HCT116 (cell line): Measurements from ENCODE around the gene NFE2L2. TPM values are rescaled to one million over a fixed set of nuclear protein-coding genes. Genes with fewer than 3 reads are reported as not detected.

Experiments used
- ATAC-seq: fragments of 200-7000 bp; cut with Tn5 transposase; 2 replicates; pipeline ENCODE4 v1.9.1; 2020; ENCODE audit warnings: mild to moderate bottlenecking, moderate library complexity
- BruUV-seq: library from RNA; stranded (reverse); fragments of 400-500 nt; replicated peaks from 2 replicates; lab custom pipeline; 2021; lab: Mats Ljungman, UMichigan
- CTCF ChIA-PET: fragments of 300-600 bp; sonication (Branson Sonifier 250); formaldehyde crosslinking; loops from one replicate; lab custom pipeline; 2021; ENCODE audit warnings: antibody characterized with exemption; lab: Charles Lee
- POLR2A ChIA-PET: fragments of 300-600, 350-600 bp; sonication (Branson Sonifier 250); formaldehyde crosslinking; loops from one replicate; lab custom pipeline; 2021; ENCODE audit warnings: antibody characterized with exemption; lab: Charles Lee
- RAD21 ChIA-PET, 2 experiments: fragments of 300-600 bp; sonication (Branson Sonifier 250); formaldehyde crosslinking; loops; one replicate each; lab custom pipeline; 2023; ENCODE audit warnings: low total read pairs in 2 of 2; ENCODE audit not compliant: uncharacterized antibody in 2 of 2, unreplicated experiment in 2 of 2, low non-redundant PET in 1 of 2; lab: Charles Lee
- DNase-seq: peaks from one replicate; pipeline ENCODE4 v3.0.0-alpha.2; 2010; ENCODE audit warnings: low read depth, low spot score
- H2AFZ ChIP-seq: fragments of 200-600 bp; shearing (Covaris generic), sonication (generic); 2 replicates; pipeline ENCODE4 v1.6.1; 2017; ENCODE audit warnings: low read depth, mixed run types, mixed read lengths, antibody characterized with exemption, low read length; ENCODE audit not compliant: poor library complexity, severe bottlenecking
- H3K27ac ChIP-seq: 2 replicates; pipeline ENCODE4 v1.5.1; 2012; ENCODE audit warnings: low read depth, low read length
- H3K27me3 ChIP-seq: fragments of 200-600 bp; sonication (generic); 2 replicates; pipeline ENCODE4 v1.6.1; 2016; ENCODE audit warnings: mixed run types, low read length, mixed read lengths; ENCODE audit not compliant: insufficient read depth
- H3K36me3 ChIP-seq, 2 experiments: fragments of 200-500 bp in 1 of 2; fragments of 200-600 bp in 1 of 2; sonication (Bioruptor generic) in 1 of 2; sonication (generic) in 1 of 2; 2 replicates each; pipeline versions ENCODE4 v1.5.1 to v1.6.1; 2014 to 2016; ENCODE audit warnings: low read length in 2 of 2, inconsistent platforms in 1 of 2, mixed read lengths in 1 of 2, mixed run types in 1 of 2; ENCODE audit not compliant: insufficient read depth in 2 of 2, control insufficient read depth in 1 of 2
- H3K4me1 ChIP-seq, 2 experiments: fragments of 200-600 bp in 1 of 2; sonication (generic) in 1 of 2; 2 replicates each; pipeline versions ENCODE4 v1.5.1 to v1.6.1; 2012 to 2017; ENCODE audit warnings: low read length in 2 of 2, inconsistent platforms in 1 of 2, mild to moderate bottlenecking in 1 of 2, mixed read lengths in 1 of 2, mixed run types in 1 of 2, moderate library complexity in 1 of 2; ENCODE audit not compliant: insufficient read depth in 2 of 2, control insufficient read depth in 1 of 2
- H3K4me2 ChIP-seq: fragments of 200-600 bp; sonication (generic); 2 replicates; pipeline ENCODE4 v1.6.1; 2017; ENCODE audit warnings: mixed run types, low read length, mixed read lengths
- H3K4me3 ChIP-seq, 2 experiments: fragments of 200-600 bp in 1 of 2; sonication (generic) in 1 of 2; replicated peaks in 1 of 2; 2 replicates each; pipeline ENCODE4 v1.5.1; 2011 to 2016; ENCODE audit warnings: low read length in 2 of 2, control low read depth in 1 of 2, low read depth in 1 of 2, mild to moderate bottlenecking in 1 of 2, mixed read lengths in 1 of 2, mixed run types in 1 of 2
- H3K79me2 ChIP-seq: fragments of 200-600 bp; sonication (generic); 2 replicates; pipeline ENCODE4 v1.6.1; 2017; ENCODE audit warnings: mild to moderate bottlenecking, mixed run types, low read length, moderate library complexity, mixed read lengths; ENCODE audit not compliant: insufficient read depth
- H3K9ac ChIP-seq: fragments of 200-600 bp; sonication (generic); 2 replicates; pipeline ENCODE4 v1.6.1; 2016; ENCODE audit warnings: low read length, mixed read lengths
- H3K9me2 ChIP-seq: fragments of 200-600 bp; sonication (generic), shearing (Covaris generic); 2 replicates; pipeline ENCODE4 v1.6.1; 2017; ENCODE audit warnings: mixed run types, mild to moderate bottlenecking, moderate library complexity; ENCODE audit not compliant: insufficient read depth
- H3K9me3 ChIP-seq, 2 experiments: fragments of 200-500 bp in 1 of 2; fragments of 200-600 bp in 1 of 2; sonication (Bioruptor generic) in 1 of 2; sonication (generic) in 1 of 2; 2 replicates each; pipeline ENCODE4 v1.6.1; 2014 to 2017; ENCODE audit warnings: low read length in 2 of 2, mixed read lengths in 2 of 2, inconsistent platforms in 1 of 2, low read depth in 1 of 2, mild to moderate bottlenecking in 1 of 2, mixed run types in 1 of 2, moderate library complexity in 1 of 2; ENCODE audit not compliant: control insufficient read depth in 1 of 2, insufficient read depth in 1 of 2
- H4K20me1 ChIP-seq: fragments of 200-600 bp; sonication (generic), shearing (Covaris generic); 2 replicates; pipeline ENCODE4 v1.6.1; 2017; ENCODE audit warnings: mixed run types, mild to moderate bottlenecking, moderate library complexity; ENCODE audit not compliant: insufficient read depth
- CEBPB ChIP-seq: IDR thresholded peaks from 2 replicates; pipeline ENCODE4 v1.6.1; 2012; ENCODE audit warnings: low read depth
- EGR1 ChIP-seq: IDR thresholded peaks from 2 replicates; pipeline ENCODE4 v1.6.1; 2012; ENCODE audit warnings: low read depth
- EZH2 ChIP-seq: fragments of 200-600 bp; sonication (generic); IDR thresholded peaks from 2 replicates; pipeline ENCODE4 v1.6.1; 2017; ENCODE audit warnings: antibody characterized with exemption, mixed run types
- EZH2phosphoT487 ChIP-seq: fragments of 200-600 bp; IDR thresholded peaks from 2 replicates; pipeline ENCODE4 v1.6.1; 2018; ENCODE audit warnings: antibody characterized with exemption, borderline replicate concordance
- FOSL1 ChIP-seq: IDR thresholded peaks from 2 replicates; pipeline ENCODE4 v1.6.1; 2012; ENCODE audit warnings: low read depth
- JUND ChIP-seq: IDR thresholded peaks from 2 replicates; pipeline ENCODE4 v1.6.1; 2012
- POLR2AphosphoS5 ChIP-seq: IDR thresholded peaks from 2 replicates; pipeline ENCODE4 v1.6.1; 2011; ENCODE audit warnings: mild to moderate bottlenecking, low read depth, low read length, moderate library complexity
- SP1 ChIP-seq: IDR thresholded peaks from 2 replicates; pipeline ENCODE4 v1.6.1; 2012; ENCODE audit warnings: low read depth
- SRF ChIP-seq: IDR thresholded peaks from 2 replicates; pipeline ENCODE4 v1.6.1; 2012; ENCODE audit warnings: low read depth
- TCF7L2 ChIP-seq: IDR thresholded peaks from 2 replicates; pipeline ENCODE4 v1.7.0; 2011; ENCODE audit warnings: borderline replicate concordance, inconsistent platforms; ENCODE audit not compliant: insufficient read depth, insufficient read length; ENCODE audit errors: extremely low read depth
- YY1 ChIP-seq: IDR thresholded peaks from 2 replicates; pipeline ENCODE4 v1.6.1; 2011; ENCODE audit warnings: low read length, low read depth, moderate library complexity, mild to moderate bottlenecking; ENCODE audit not compliant: insufficient replicate concordance; ENCODE audit errors: extremely low read depth
- ZFX ChIP-seq: fragments of 450-650 bp; IDR thresholded peaks from 2 replicates; pipeline ENCODE4 v1.6.1; 2017
- ZNF274 ChIP-seq: fragments of 200-500 bp; sonication (Bioruptor generic); IDR thresholded peaks from 2 replicates; pipeline ENCODE4 v1.6.1; 2014; ENCODE audit warnings: mild to moderate bottlenecking, low read depth, low read length, inconsistent platforms
- intact Hi-C: fragments of 100-400 bp; cut with micrococcal nuclease; formaldehyde crosslinking; loops from 2 replicates; pipeline ENCODE4 v1.10.0; 2022
- total RNA-seq: library from RNA; stranded (reverse); gene quantifications from one replicate; pipeline ENCODE4 v1.2.1, GENCODE V29; 2021; ENCODE audit not compliant: unreplicated experiment
- TF ChIP-seq, protein P1 (sequence below): IDR thresholded peaks from 2 replicates; pipeline ENCODE4 v1.6.1; 2012
- TF ChIP-seq, protein P2 (sequence below): IDR thresholded peaks from 2 replicates; pipeline ENCODE4 v1.6.1; 2011; ENCODE audit warnings: mild to moderate bottlenecking, low read length, moderate library complexity; ENCODE audit not compliant: insufficient replicate concordance; ENCODE audit errors: extremely low read depth
- TF ChIP-seq, protein P3 (sequence below), 3 experiments: fragments of 200-600 bp in 1 of 3; sonication (generic) in 1 of 3; IDR thresholded peaks in 2 of 3; conservative IDR thresholded peaks in 1 of 3; 2 replicates each; pipeline ENCODE4 v1.5.1; 2012 to 2017; ENCODE audit warnings: low read depth in 2 of 3, low read length in 2 of 3, antibody characterized with exemption in 1 of 3, borderline replicate concordance in 1 of 3, control low read depth in 1 of 3, mild to moderate bottlenecking in 1 of 3, mixed read lengths in 1 of 3, mixed run types in 1 of 3, moderate library complexity in 1 of 3; ENCODE audit not compliant: insufficient read depth in 1 of 3

NFE2L2 gene
- total RNA-seq, 1 experiment from 2014 or later = 106 TPM

DNA sequence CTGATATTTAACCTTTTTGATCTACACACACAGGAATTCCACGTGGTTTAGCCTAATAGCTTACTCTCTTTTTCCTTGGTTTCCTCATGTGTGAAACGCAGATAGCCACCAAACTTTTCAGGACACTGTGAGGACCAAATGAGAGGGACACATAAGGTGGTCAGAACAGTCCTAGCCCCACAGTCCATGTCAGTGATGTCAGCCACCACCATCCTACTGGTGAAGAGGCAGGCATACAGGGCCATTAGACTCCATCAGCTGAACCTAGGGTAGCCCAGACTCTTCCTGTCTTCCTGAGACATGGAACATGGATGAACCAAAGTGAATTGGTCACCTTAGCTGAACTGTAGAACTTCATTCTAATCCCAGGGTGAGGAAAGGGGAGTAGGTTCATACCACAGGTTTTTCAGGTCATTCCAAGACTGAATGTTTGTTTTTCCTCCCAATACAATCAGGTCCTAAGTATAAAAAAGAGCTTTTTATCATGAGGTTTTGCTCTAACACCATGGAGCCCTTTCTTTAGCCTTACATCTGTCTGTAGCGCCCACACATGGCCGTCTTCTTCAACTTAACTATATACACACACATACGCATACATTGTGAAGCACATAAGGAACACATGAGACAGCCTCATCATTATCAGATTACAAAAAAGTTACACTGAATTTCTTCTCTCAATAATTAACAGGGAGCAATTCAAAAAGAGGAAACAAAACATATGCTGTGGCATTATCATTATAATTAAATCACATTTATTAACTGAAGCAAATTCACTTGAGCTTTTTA lies 18.5 kb upstream of the NFE2L2 start:
- Histone ChIP-seq H3K36me3 (no peaks in the 10 kb centered on the region), H3K27ac (no peak overlapping the region), H3K4me2 (no peak overlapping the region), H3K79me2 (no peaks in the 10 kb centered on the region), H4K20me1 (no peaks in the 10 kb centered on the region), H3K9me2 (no peaks in the 10 kb centered on the region), H3K9me3 (no peaks in the 10 kb centered on the region), H2AFZ (no peak overlapping the region), H3K27me3 (no peaks in the 10 kb centered on the region), H3K4me1 (peaks cover 0 to 12% of the 10 kb centered on the region in 2 experiments; a peak in 1 of 4 replicates), H3K9ac (no peak overlapping the region), H3K4me3 (no peak overlapping the region)
- POLR2A ChIA-PET = no interaction called here
- no TSS peak for BruUV-seq
- ATAC-seq (0 out of 2 replicates have a peak, but pooled peaks have one; percentile 46), DNase-seq (no peak)
- RAD21 ChIA-PET = no interaction called here
- intact Hi-C loops = no loop called here
- CTCF ChIA-PET = interaction anchor here (1.7 kb wide), 1 partner anchor 118 kb away, joined by 8 read pairs; no protein-coding TSS in a partner anchor
- no peak for TF ChIP-seq TCF7L2
- no peak for TF ChIP-seq POLR2AphosphoS5
- TF ChIP-seq CEBPB = no peak
- TF ChIP-seq JUND = no peak
- TF ChIP-seq, protein P1, sequence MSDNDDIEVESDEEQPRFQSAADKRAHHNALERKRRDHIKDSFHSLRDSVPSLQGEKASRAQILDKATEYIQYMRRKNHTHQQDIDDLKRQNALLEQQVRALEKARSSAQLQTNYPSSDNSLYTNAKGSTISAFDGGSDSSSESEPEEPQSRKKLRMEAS = no peak
- TF ChIP-seq YY1 = no peak
- no peak for TF ChIP-seq ZFX
- no peak for TF ChIP-seq EGR1
- no peak for TF ChIP-seq ZNF274
- no peak for TF ChIP-seq EZH2phosphoT487
- no peak for TF ChIP-seq FOSL1
- no peak for TF ChIP-seq EZH2
- TF ChIP-seq SRF = no peak
- TF ChIP-seq SP1 = no peak
- TF ChIP-seq, protein P2, sequence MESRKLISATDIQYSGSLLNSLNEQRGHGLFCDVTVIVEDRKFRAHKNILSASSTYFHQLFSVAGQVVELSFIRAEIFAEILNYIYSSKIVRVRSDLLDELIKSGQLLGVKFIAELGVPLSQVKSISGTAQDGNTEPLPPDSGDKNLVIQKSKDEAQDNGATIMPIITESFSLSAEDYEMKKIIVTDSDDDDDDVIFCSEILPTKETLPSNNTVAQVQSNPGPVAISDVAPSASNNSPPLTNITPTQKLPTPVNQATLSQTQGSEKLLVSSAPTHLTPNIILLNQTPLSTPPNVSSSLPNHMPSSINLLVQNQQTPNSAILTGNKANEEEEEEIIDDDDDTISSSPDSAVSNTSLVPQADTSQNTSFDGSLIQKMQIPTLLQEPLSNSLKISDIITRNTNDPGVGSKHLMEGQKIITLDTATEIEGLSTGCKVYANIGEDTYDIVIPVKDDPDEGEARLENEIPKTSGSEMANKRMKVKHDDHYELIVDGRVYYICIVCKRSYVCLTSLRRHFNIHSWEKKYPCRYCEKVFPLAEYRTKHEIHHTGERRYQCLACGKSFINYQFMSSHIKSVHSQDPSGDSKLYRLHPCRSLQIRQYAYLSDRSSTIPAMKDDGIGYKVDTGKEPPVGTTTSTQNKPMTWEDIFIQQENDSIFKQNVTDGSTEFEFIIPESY = no peak
- TF ChIP-seq, protein P3, sequence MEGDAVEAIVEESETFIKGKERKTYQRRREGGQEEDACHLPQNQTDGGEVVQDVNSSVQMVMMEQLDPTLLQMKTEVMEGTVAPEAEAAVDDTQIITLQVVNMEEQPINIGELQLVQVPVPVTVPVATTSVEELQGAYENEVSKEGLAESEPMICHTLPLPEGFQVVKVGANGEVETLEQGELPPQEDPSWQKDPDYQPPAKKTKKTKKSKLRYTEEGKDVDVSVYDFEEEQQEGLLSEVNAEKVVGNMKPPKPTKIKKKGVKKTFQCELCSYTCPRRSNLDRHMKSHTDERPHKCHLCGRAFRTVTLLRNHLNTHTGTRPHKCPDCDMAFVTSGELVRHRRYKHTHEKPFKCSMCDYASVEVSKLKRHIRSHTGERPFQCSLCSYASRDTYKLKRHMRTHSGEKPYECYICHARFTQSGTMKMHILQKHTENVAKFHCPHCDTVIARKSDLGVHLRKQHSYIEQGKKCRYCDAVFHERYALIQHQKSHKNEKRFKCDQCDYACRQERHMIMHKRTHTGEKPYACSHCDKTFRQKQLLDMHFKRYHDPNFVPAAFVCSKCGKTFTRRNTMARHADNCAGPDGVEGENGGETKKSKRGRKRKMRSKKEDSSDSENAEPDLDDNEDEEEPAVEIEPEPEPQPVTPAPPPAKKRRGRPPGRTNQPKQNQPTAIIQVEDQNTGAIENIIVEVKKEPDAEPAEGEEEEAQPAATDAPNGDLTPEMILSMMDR (IDR thresholded peaks at IDR 0.05 in 2 of 3, conservative IDR thresholded peaks at IDR 0.05 in 1 of 3; ENCODE audit: borderline replicate concordance in 1 of 3, insufficient read depth in 1 of 3, low read depth in 2 of 3, low read length in 2 of 3) = no peak
